ENCODE results near the gene NKX6-2. TPM values are rescaled to one million over a fixed set of nuclear protein-coding genes. Genes with fewer than 3 reads are reported as not detected.

NKX6-2 gene
- total RNA-seq, 1 donor from 2014 or later: not detected

GRCh38 chr10:132742167-132742836, 43.6 kb downstream of the NKX6-2 start:
- Mint-ChIP-seq H3K9me3 (peaks cover 2% of the 10 kb centered on the region), H3K4me3 (peak overlapping the region; percentile 38), H3K4me1 (peaks cover 33% of the 10 kb centered on the region), H3K36me3 (no peaks in the 10 kb centered on the region), H3K27ac (no peak overlapping the region), H3K27me3 (ENCODE audit: insufficient read depth, low read depth) (peaks cover 44% of the 10 kb centered on the region)
- Histone ChIP-seq H3K9me3 (ENCODE audit: low read depth) (no peaks in the 10 kb centered on the region), H3K9ac (no peak overlapping the region), H3K27ac (no peak overlapping the region), H4K20me1 (ENCODE audit: low read depth) (peaks cover 82% of the 10 kb centered on the region), H2AFZ (replicated peaks) (no peak overlapping the region), H3K79me2 (ENCODE audit: low read depth) (no peaks in the 10 kb centered on the region), H3K27me3 (peaks cover 64% of the 10 kb centered on the region), H3F3A (ENCODE audit: low read depth) (peaks cover 26% of the 10 kb centered on the region), H3K4me1 (peaks cover 25% of the 10 kb centered on the region), H3K4me3 (peak overlapping the region; percentile 9), H3K36me3 (no peaks in the 10 kb centered on the region), H3K4me2 (peak overlapping the region; percentile 51)
- DNase-seq (ENCODE audit: low spot score): peak; percentile 58
- no peak for TF ChIP-seq EZH2 (IDR thresholded peaks at IDR 0.05)
- TF ChIP-seq EZH2phosphoT487 (IDR thresholded peaks at IDR 0.05): no peak
- TF ChIP-seq, protein P1, sequence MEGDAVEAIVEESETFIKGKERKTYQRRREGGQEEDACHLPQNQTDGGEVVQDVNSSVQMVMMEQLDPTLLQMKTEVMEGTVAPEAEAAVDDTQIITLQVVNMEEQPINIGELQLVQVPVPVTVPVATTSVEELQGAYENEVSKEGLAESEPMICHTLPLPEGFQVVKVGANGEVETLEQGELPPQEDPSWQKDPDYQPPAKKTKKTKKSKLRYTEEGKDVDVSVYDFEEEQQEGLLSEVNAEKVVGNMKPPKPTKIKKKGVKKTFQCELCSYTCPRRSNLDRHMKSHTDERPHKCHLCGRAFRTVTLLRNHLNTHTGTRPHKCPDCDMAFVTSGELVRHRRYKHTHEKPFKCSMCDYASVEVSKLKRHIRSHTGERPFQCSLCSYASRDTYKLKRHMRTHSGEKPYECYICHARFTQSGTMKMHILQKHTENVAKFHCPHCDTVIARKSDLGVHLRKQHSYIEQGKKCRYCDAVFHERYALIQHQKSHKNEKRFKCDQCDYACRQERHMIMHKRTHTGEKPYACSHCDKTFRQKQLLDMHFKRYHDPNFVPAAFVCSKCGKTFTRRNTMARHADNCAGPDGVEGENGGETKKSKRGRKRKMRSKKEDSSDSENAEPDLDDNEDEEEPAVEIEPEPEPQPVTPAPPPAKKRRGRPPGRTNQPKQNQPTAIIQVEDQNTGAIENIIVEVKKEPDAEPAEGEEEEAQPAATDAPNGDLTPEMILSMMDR (IDR thresholded peaks at IDR 0.05): no peak

DNA sequence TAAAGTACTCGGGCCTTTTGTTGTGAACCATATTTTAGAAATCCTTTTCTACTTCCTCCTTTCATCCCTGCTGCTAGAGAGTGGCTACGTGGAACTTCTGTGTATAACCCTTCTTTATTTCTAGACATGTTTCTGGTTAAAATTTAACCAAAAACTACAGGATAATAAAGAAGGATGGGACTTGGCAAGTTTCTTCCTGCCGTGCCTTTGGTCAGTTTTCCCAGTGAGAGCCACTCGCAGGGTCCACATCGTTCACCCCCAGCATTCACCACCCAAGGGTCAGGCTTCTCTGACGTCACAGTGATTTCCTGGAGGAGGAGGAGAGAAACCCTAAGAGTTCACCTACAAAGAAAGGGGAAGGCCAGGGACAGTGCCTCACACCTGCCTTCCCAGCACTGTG, 45.4 kb downstream of the NKX6-2 start:
- Mint-ChIP-seq H3K36me3 (no peaks in the 10 kb centered on the region), H3K4me3 (no peak overlapping the region), H3K27ac (no peak overlapping the region)

GRCh38 chr10:132739225-132739613, 46.7 kb downstream of the NKX6-2 start:
- Histone ChIP-seq H3K9me3 (ENCODE audit: low read depth) (no peaks in the 10 kb centered on the region), H4K20me1 (ENCODE audit: low read depth) (peaks cover 70% of the 10 kb centered on the region), H3K79me2 (ENCODE audit: low read depth) (no peaks in the 10 kb centered on the region), H3K36me3 (no peaks in the 10 kb centered on the region), H3K9ac (no peak overlapping the region), H3K4me3 (no peak overlapping the region), H2AFZ (replicated peaks) (no peak overlapping the region), H3K4me1 (peaks cover 10% of the 10 kb centered on the region), H3K27me3 (peaks cover 40% of the 10 kb centered on the region), H3F3A (ENCODE audit: low read depth) (peaks cover 9% of the 10 kb centered on the region), H3K27ac (no peak overlapping the region), H3K4me2 (no peak overlapping the region)
- Mint-ChIP-seq H3K36me3 (no peaks in the 10 kb centered on the region), H3K27me3 (ENCODE audit: insufficient read depth, low read depth) (peaks cover 47% of the 10 kb centered on the region), H3K4me3 (no peak overlapping the region), H3K4me1 (peaks cover 22% of the 10 kb centered on the region), H3K27ac (no peak overlapping the region), H3K9me3 (peaks cover 2% of the 10 kb centered on the region)
- DNase-seq (ENCODE audit: low spot score): no peak
- no peak for TF ChIP-seq EZH2 (IDR thresholded peaks at IDR 0.05)
- TF ChIP-seq, protein P1 (IDR thresholded peaks at IDR 0.05): no peak
- TF ChIP-seq EZH2phosphoT487 (IDR thresholded peaks at IDR 0.05): no peak

More for the DNA sequence above, 45.4 kb downstream of the NKX6-2 start:
- Mint-ChIP-seq H3K4me1 (peaks cover 22% of the 10 kb centered on the region), H3K9me3 (peaks cover 2% of the 10 kb centered on the region), H3K27me3 (ENCODE audit: insufficient read depth, low read depth) (peaks cover 48% of the 10 kb centered on the region)
- no peak overlapping the region for H3K4me3 ChIP-seq
- TF ChIP-seq EZH2 (IDR thresholded peaks at IDR 0.05) (no peak), EZH2phosphoT487 (IDR thresholded peaks at IDR 0.05) (no peak)
- TF ChIP-seq, protein P1 (IDR thresholded peaks at IDR 0.05): no peak
- H3K9ac ChIP-seq: no peak overlapping the region
- H3K4me2 ChIP-seq: no peak overlapping the region
- peaks cover 9% of the 10 kb centered on the region for H3F3A ChIP-seq (ENCODE audit: low read depth)
- H4K20me1 ChIP-seq (ENCODE audit: low read depth): peaks cover 80% of the 10 kb centered on the region
- H3K9me3 ChIP-seq (ENCODE audit: low read depth): no peaks in the 10 kb centered on the region
- no peaks in the 10 kb centered on the region for H3K36me3 ChIP-seq
- H3K27me3 ChIP-seq: peaks cover 53% of the 10 kb centered on the region
- no peak overlapping the region for H2AFZ ChIP-seq (replicated peaks)
- H3K4me1 ChIP-seq: peaks cover 10% of the 10 kb centered on the region
- no peak for DNase-seq (ENCODE audit: low spot score)
- no peak overlapping the region for H3K27ac ChIP-seq
- H3K79me2 ChIP-seq (ENCODE audit: low read depth): no peaks in the 10 kb centered on the region

Data from neural progenitor cell (in vitro differentiated cells).